Karpas-422 (cell line): Measurements from ENCODE around the gene RASGEF1B. TPM values are rescaled to one million over a fixed set of nuclear protein-coding genes. Genes with fewer than 3 reads are reported as not detected.

Experiments used
- DNase-seq: peaks from one replicate; pipeline ENCODE4 v3.0.0-alpha.2; 2015
- H2AFZ ChIP-seq: fragments of 200-600 bp; sonication (generic); 2 replicates; pipeline ENCODE4 v1.6.1; 2014; ENCODE audit warnings: antibody characterized with exemption, low read length, mixed read lengths
- H3K27ac ChIP-seq: fragments of 200-600 bp; sonication (generic); 2 replicates; pipeline ENCODE4 v1.5.1; 2014; ENCODE audit warnings: mild to moderate bottlenecking, low read length, moderate library complexity
- H3K27me3 ChIP-seq: fragments of 200-600 bp; sonication (generic); 2 replicates; pipeline ENCODE4 v1.6.1; 2014; ENCODE audit warnings: low read length, mixed read lengths
- H3K36me3 ChIP-seq: fragments of 200-600 bp; sonication (generic); 2 replicates; pipeline ENCODE4 v1.6.1; 2014; ENCODE audit warnings: low read length, mixed read lengths; ENCODE audit not compliant: insufficient read depth
- H3K4me1 ChIP-seq: fragments of 200-600 bp; sonication (generic); 2 replicates; pipeline ENCODE4 v1.6.1; 2014; ENCODE audit warnings: mild to moderate bottlenecking, low read length, mixed read lengths
- H3K4me2 ChIP-seq: fragments of 200-600 bp; sonication (generic); 2 replicates; pipeline ENCODE4 v1.6.1; 2014; ENCODE audit warnings: low read length, low read depth, mild to moderate bottlenecking; ENCODE audit not compliant: poor library complexity, severe bottlenecking
- H3K4me3 ChIP-seq: fragments of 200-600 bp; sonication (generic); 2 replicates; pipeline ENCODE4 v1.5.1; 2014; ENCODE audit warnings: mild to moderate bottlenecking, antibody characterized with exemption, low read length, mixed read lengths
- H3K79me2 ChIP-seq: fragments of 200-600 bp; sonication (generic); 2 replicates; pipeline ENCODE4 v1.6.1; 2014; ENCODE audit warnings: mild to moderate bottlenecking, low read length, mixed read lengths
- H3K9ac ChIP-seq: fragments of 200-600 bp; sonication (generic); 2 replicates; pipeline ENCODE4 v1.6.0; 2014; ENCODE audit warnings: low read length
- H3K9me2 ChIP-seq: fragments of 200-600 bp; sonication (generic), shearing (Covaris generic); replicated peaks from 2 replicates; pipeline ENCODE4 v1.6.0; 2014; ENCODE audit warnings: mild to moderate bottlenecking, low read length, moderate library complexity; ENCODE audit not compliant: insufficient read depth
- H3K9me3 ChIP-seq: fragments of 300-700, 200-600 bp; sonication (generic); 2 replicates; pipeline ENCODE4 v1.6.1; 2014; ENCODE audit warnings: low read length, mixed read lengths
- H4K20me1 ChIP-seq: fragments of 200-600 bp; sonication (generic); 2 replicates; pipeline ENCODE4 v1.6.1; 2014; ENCODE audit warnings: mild to moderate bottlenecking, antibody characterized with exemption, low read length, low read depth; ENCODE audit not compliant: insufficient read depth
- total RNA-seq: library from RNA; depleted of rRNA; stranded (reverse); fragments of >200 nt; shearing (Covaris generic); gene quantifications from 2 replicates; pipeline ENCODE4 v1.2.3, GENCODE V29; 2014; ENCODE audit warnings: low replicate concordance

RASGEF1B gene
- total RNA-seq, 1 experiment from 2014 or later, result 1.6 TPM

DNA sequence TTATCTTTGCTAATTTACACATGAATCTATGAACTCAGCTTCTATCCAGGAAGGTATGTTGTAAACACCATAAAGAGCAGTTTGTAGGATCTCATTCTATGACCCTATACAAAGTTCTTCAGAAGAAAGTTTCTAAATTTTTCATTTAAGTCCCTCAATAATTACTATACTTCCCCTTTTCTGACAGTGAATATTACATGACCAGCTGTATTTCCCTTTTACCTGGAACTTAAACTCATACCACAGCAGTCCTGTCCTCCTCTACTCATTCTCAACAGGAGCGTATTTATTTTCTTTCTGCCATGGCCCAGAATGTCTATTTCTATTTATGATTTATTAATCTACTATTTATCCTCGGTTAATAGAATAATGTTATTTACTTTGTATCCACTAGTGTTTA is 15.8 kb downstream of the RASGEF1B start:
- H3K9me3 ChIP-seq, result no peaks in the 10 kb centered on the region
- H3K27ac ChIP-seq, result no peak overlapping the region
- no peak overlapping the region for H3K4me3 ChIP-seq
- no peaks in the 10 kb centered on the region for H3K9me2 ChIP-seq
- no peak overlapping the region for H3K9ac ChIP-seq
- no peaks in the 10 kb centered on the region for H3K36me3 ChIP-seq
- H3K4me2 ChIP-seq, result no peak overlapping the region
- 0 out of 2 replicates have a peak, but pooled peaks cover 5% of the 10 kb centered on the region for H3K4me1 ChIP-seq
- no peak for DNase-seq
- H4K20me1 ChIP-seq, result no peaks in the 10 kb centered on the region
- no peaks in the 10 kb centered on the region for H3K27me3 ChIP-seq
- H3K79me2 ChIP-seq, result no peaks in the 10 kb centered on the region
- H2AFZ ChIP-seq, result no peak overlapping the region

DNA sequence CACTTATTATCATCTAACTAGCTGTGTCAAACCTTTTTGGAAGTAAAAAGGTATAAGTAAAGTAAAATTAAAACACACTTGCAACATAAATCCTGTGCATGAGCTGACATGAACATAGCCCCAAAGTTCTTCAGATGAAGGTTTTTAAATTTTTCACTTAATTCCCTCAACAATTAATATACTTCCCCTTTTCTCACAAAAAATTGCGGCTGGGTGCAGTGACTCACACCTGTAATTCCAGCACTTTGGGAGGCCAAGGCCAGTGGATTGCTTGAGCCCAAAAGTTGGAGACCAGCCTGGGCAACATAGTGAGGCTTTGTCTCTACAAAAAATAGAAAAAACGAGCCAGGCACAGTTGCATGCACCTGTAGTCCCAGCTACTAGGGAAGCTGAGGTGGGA is 16.8 kb downstream of the RASGEF1B start:
- Histone ChIP-seq H3K4me3 (no peak overlapping the region), H2AFZ (no peak overlapping the region), H3K27ac (no peak overlapping the region), H3K9ac (no peak overlapping the region), H4K20me1 (no peaks in the 10 kb centered on the region), H3K4me1 (0 out of 2 replicates have a peak, but pooled peaks cover 5% of the 10 kb centered on the region), H3K4me2 (no peak overlapping the region), H3K9me2 (no peaks in the 10 kb centered on the region), H3K9me3 (no peaks in the 10 kb centered on the region), H3K79me2 (no peaks in the 10 kb centered on the region), H3K27me3 (no peaks in the 10 kb centered on the region), H3K36me3 (no peaks in the 10 kb centered on the region)
- DNase-seq, result no peak

DNA sequence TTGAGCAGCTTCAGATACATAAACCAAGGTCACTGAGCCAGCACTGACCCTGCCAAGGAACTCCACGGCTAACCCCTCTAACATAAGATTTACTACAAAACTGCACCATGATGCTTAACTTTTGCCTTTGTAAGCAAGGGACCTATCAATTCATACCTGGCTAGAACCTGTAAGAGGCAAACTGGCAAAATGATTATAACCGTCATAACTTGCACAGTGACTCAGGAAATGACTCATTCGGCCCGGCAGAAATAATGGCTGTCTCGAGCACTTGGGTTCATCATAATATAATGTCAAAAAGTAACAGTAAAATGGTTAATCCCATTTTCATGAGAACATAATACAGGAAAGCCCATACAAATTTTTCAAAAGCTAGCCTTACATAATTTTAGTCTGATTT is 17.2 kb downstream of the RASGEF1B start:
- Histone ChIP-seq H3K4me2 (no peak overlapping the region), H3K27me3 (no peaks in the 10 kb centered on the region), H3K79me2 (no peaks in the 10 kb centered on the region), H3K36me3 (no peaks in the 10 kb centered on the region), H3K9me2 (no peaks in the 10 kb centered on the region), H3K4me1 (0 out of 2 replicates have a peak, but pooled peaks cover 5% of the 10 kb centered on the region), H3K27ac (no peak overlapping the region), H3K9ac (no peak overlapping the region), H4K20me1 (no peaks in the 10 kb centered on the region), H3K9me3 (no peaks in the 10 kb centered on the region), H2AFZ (no peak overlapping the region), H3K4me3 (no peak overlapping the region)
- no peak for DNase-seq

DNA sequence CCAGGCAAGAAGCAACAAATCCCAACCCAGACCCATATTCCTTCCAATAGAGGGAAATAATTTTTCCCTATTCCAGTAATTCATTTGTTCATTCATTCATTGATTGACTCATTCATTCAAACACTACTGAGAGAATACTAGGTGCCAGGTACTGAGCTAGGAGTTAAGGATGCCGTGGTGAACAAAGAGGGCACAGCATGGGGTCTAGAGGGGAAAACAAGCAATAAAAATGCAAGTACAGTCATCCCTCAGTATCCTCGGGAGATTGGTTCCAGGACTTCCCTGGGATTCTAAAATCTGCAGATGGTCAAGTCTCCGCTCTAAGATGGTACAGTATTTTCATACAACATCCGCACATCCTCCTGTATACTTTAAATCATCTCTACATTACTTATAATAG is 18.7 kb downstream of the RASGEF1B start:
- Histone ChIP-seq H3K27me3 (no peaks in the 10 kb centered on the region), H3K79me2 (no peaks in the 10 kb centered on the region), H3K4me1 (0 out of 2 replicates have a peak, but pooled peaks cover 5% of the 10 kb centered on the region), H3K4me2 (no peak overlapping the region), H3K9me2 (no peaks in the 10 kb centered on the region), H4K20me1 (no peaks in the 10 kb centered on the region), H3K9me3 (no peaks in the 10 kb centered on the region), H3K27ac (no peak overlapping the region), H3K4me3 (no peak overlapping the region), H2AFZ (no peak overlapping the region), H3K36me3 (no peaks in the 10 kb centered on the region), H3K9ac (no peak overlapping the region)
- DNase-seq, result no peak

DNA sequence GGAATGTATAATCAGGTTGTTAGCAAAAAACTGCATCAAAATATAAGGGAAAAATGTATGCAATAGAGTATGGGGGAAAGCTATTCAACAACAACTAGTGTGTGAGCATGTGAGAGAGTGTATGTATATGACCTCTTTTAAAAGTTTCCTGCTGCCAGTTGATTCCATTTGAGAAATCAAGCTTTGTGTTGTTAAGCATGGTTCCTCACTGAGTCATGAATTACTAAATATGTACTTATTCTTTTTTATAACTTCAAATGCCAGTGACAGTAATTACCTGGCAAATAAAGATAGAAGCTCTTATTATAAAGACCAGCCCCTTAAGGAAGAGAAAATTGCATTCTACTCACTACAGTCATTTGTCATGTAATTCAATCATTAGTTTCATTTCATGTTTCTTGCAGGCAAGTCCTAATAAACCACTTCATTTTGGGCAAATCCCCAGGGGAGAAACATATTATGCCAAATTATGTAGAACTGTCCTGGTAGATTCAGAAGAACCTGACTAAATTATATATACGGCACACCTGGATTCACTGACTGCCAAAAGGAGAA is 19.2 kb downstream of the RASGEF1B start:
- Histone ChIP-seq H2AFZ (no peak overlapping the region), H3K27ac (no peak overlapping the region), H4K20me1 (no peaks in the 10 kb centered on the region), H3K4me1 (0 out of 2 replicates have a peak, but pooled peaks cover 5% of the 10 kb centered on the region), H3K9ac (no peak overlapping the region), H3K9me2 (no peaks in the 10 kb centered on the region), H3K36me3 (no peaks in the 10 kb centered on the region), H3K9me3 (no peaks in the 10 kb centered on the region), H3K4me2 (no peak overlapping the region), H3K27me3 (no peaks in the 10 kb centered on the region), H3K4me3 (no peak overlapping the region), H3K79me2 (no peaks in the 10 kb centered on the region)
- DNase-seq, result no peak

DNA sequence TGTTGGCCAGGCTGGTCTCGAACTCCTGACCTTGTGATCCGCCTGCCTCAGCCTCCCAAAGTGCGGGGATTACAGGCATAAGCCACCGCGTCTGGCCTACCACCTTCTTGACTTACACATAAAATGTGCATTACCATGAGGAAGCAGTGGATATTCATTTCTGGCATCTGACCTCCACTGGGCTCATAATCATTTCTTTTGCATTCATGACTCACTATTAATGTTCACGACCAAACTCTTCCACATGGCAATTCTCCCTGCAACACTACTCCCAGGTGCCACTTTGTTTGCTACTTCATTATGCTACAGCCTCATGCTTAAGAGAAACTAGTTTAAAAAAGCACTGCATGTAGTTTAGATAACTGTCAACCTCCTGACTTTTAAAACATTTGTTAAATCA is 22.7 kb downstream of the RASGEF1B start:
- Histone ChIP-seq H3K9me2 (no peaks in the 10 kb centered on the region), H3K4me2 (no peak overlapping the region), H3K4me1 (no peaks in the 10 kb centered on the region), H3K36me3 (no peaks in the 10 kb centered on the region), H4K20me1 (no peaks in the 10 kb centered on the region), H3K79me2 (no peaks in the 10 kb centered on the region), H3K9ac (no peak overlapping the region), H2AFZ (no peak overlapping the region), H3K27ac (no peak overlapping the region), H3K9me3 (no peaks in the 10 kb centered on the region), H3K4me3 (no peak overlapping the region), H3K27me3 (no peaks in the 10 kb centered on the region)
- DNase-seq, result no peak

DNA sequence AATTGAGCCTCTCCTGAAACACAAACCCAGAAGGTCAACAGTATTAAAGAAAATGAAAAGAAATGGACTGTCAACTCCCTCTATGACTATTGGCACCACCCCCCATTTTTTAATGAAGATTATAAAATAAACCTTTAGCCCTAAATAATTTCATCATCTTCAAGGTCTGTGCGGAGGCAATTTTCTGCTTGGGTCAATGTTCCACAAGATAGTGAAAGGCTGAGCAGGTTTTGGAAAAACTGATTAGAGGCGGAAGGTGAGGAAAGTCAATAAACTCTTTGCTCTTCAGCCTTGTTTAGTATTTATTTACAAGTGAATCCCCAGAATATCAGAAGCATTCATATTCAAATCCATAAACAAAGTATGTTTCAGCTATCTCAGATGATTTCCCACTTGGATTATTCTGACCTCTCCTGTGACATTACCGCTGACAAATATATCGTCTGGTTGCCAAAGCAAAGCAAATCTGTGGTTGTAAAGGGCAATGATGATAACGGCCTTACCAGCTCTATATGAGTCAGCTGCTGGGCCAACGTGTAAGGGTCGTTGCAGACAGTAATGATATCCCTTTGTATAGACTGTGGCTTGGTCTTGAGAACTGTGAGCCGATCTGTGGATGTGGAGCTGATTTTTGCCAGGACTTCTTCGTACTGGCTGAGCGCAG is 24.0 kb downstream of the RASGEF1B start:
- Histone ChIP-seq H3K9me3 (no peaks in the 10 kb centered on the region), H3K4me1 (no peaks in the 10 kb centered on the region), H3K4me2 (no peak overlapping the region), H3K9me2 (no peaks in the 10 kb centered on the region), H3K4me3 (no peak overlapping the region), H3K27me3 (no peaks in the 10 kb centered on the region), H4K20me1 (no peaks in the 10 kb centered on the region), H3K9ac (no peak overlapping the region), H3K36me3 (no peaks in the 10 kb centered on the region), H3K79me2 (no peaks in the 10 kb centered on the region), H2AFZ (no peak overlapping the region), H3K27ac (no peak overlapping the region)
- no peak for DNase-seq

DNA sequence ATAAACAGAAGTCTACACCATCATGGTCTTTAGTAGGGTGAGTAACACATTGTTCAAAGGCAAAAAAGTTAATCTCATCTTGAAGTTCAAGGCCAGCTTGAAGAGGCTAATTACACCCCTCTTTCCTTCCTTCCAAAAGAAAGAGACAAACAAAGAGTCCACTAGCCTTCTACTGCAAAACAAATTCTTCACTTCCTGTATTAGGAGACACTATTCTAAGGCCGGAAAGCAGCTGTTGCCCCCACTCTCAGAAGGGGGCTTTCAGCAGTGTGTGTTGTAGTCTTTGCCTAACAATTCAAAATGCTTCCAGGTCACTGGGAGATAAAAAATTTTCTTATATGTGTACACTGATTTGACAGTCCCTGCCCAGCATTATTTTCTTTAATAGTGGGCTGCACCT is 25.1 kb downstream of the RASGEF1B start:
- Histone ChIP-seq H3K4me2 (no peak overlapping the region), H3K4me3 (no peak overlapping the region), H3K27me3 (no peaks in the 10 kb centered on the region), H3K79me2 (no peaks in the 10 kb centered on the region), H3K4me1 (no peaks in the 10 kb centered on the region), H4K20me1 (no peaks in the 10 kb centered on the region), H3K9me2 (no peaks in the 10 kb centered on the region), H2AFZ (no peak overlapping the region), H3K27ac (no peak overlapping the region), H3K9ac (no peak overlapping the region), H3K36me3 (no peaks in the 10 kb centered on the region), H3K9me3 (no peaks in the 10 kb centered on the region)
- no peak for DNase-seq
